Mucosa of rectum (tissue), 2 donors: ENCODE measurements around the gene BMPR2.
"Not testable (repeated sequence)": the region's sequence is repeated elsewhere in the genome, so short reads cannot be mapped to it uniquely, and the experiment has no call there.

Source experiments
- H3K27ac ChIP-seq, 2 donors: one replicate each; pipeline ENCODE4 v1.7.0; 2013; ENCODE audit warnings: inconsistent platforms in 2 of 2, low read depth in 2 of 2, low read length in 2 of 2
- H3K27me3 ChIP-seq, 2 donors: one replicate each; pipeline ENCODE4 v1.7.0; 2013; ENCODE audit warnings: low read length in 2 of 2; ENCODE audit not compliant: control insufficient read depth in 2 of 2, insufficient read depth in 2 of 2
- H3K36me3 ChIP-seq, 2 donors: one replicate each; pipeline ENCODE4 v1.7.0; 2013; ENCODE audit warnings: low read length in 2 of 2; ENCODE audit not compliant: control insufficient read depth in 2 of 2, insufficient read depth in 2 of 2
- H3K4me1 ChIP-seq, 2 donors: one replicate each; pipeline ENCODE4 v1.7.0; 2013; ENCODE audit warnings: low read length in 2 of 2, mild to moderate bottlenecking in 1 of 2; ENCODE audit not compliant: control insufficient read depth in 2 of 2, insufficient read depth in 2 of 2
- H3K4me3 ChIP-seq, 2 donors: one replicate each; pipeline ENCODE4 v1.7.0; 2013; ENCODE audit warnings: low read length in 2 of 2
- H3K9ac ChIP-seq, 2 donors: one replicate each; pipeline ENCODE4 v1.7.0; 2013; ENCODE audit warnings: low read length in 2 of 2, low read depth in 1 of 2, mild to moderate bottlenecking in 1 of 2
- H3K9me3 ChIP-seq, 2 donors: one replicate each; pipeline ENCODE4 v1.7.0; 2013; ENCODE audit warnings: low read length in 2 of 2; ENCODE audit not compliant: control insufficient read depth in 2 of 2
- donor health status: healthy.
- donor health status: Normal muscosa, but diverticular disease.

The BMPR2 gene

DNA sequence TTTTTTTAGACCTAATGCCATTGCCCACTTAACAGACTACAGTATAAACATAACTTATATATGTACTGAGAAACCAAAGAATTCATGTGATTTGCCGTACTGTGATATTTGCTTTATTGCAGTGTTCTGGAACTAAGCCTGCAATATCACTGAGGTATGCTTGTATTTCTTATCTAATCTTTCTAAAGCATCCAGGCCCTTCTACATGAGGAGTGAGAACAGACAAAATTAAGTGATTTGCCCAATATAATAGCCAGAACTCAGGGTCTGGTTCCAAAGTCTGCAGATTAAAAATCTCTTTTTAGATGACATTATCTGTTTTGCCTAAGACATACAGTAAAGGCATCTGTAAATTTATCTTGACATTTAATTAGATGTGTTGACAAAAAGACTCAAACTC lies 41.9 kb downstream of the BMPR2 start:
- Histone ChIP-seq H3K27ac (no peak overlapping the region), H3K9me3 (no peaks in the 10 kb centered on the region), H3K27me3 (no peaks in the 10 kb centered on the region), H3K4me3 (no peak overlapping the region), H3K4me1 (no peaks in the 10 kb centered on the region), H3K9ac (no peak overlapping the region), H3K36me3 (no peaks in the 10 kb centered on the region)

DNA sequence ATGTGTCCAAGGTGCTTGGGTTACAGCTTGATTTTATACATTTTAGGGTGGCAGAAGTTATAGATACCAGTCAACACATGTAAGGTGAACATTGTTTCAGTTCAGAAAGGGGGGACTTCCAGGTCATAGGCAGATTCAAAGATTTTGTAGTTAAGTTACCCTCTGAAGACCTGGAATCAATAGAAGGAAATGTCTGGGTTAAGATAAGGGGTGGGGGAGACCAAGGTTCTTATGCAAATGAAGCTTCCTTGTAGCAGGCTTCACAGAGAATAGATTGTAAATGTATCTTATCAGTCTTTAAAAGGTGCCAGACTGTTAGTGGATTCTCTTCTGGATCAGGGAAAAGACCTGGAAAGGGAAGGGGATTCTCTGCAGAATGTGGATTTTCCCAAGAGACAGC lies 42.4 kb downstream of the BMPR2 start:
- Histone ChIP-seq H3K4me1 (no peaks in the 10 kb centered on the region), H3K27ac (no peak overlapping the region), H3K36me3 (no peaks in the 10 kb centered on the region), H3K9ac (no peak overlapping the region), H3K9me3 (no peaks in the 10 kb centered on the region), H3K27me3 (no peaks in the 10 kb centered on the region), H3K4me3 (no peak overlapping the region)

DNA sequence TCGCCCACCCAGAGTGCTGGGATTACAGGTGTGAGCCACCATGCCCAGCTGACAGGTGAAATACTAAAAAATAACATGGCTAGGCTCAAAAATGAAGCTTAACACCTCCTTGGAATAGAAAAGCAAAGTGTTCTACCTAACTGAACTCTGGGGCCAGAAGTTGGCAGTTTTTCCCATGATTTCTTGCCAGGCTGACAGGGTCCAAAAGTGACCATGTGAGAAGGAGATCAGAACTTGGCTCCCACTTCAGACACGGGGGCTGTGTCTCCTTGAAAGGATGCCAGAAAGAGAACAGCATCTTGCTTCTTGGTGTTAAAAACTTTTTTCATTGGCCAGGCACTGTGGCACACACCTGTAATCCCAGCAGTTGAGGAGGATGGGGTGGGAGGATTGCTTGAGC lies 47.0 kb downstream of the BMPR2 start:
- Histone ChIP-seq H3K36me3 (no peaks in the 10 kb centered on the region), H3K27ac (no peak overlapping the region), H3K9ac (no peak overlapping the region)

DNA sequence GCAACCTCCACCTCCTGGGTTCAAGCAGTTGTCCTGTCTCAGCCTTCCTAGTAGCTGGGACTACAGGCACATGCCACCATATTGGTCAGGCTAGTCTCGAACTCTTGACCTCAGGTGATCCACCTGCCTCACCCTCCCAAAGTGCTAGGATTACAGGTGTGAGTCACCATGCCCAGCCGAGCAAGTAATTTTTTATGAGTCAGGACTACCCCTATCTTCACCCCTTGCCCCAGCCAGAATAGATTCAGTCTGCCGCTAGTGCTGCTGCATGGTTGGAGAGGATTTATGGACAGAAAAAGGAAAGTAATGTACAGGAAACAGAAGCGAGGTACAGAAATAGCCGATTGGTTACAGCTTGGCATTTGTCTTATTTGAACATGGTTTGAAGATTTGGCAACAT lies 48.9 kb downstream of the BMPR2 start:
- Histone ChIP-seq H3K27ac (no peak overlapping the region), H3K9me3 (no peaks in the 10 kb centered on the region), H3K4me1 (no peaks in the 10 kb centered on the region), H3K36me3 (no peaks in the 10 kb centered on the region), H3K27me3 (no peaks in the 10 kb centered on the region), H3K4me3 (no peak overlapping the region), H3K9ac (no peak overlapping the region)

More for the DNA sequence above, 47.0 kb downstream of the BMPR2 start:
- Histone ChIP-seq H3K4me1 (no peaks in the 10 kb centered on the region), H3K9me3 (no peaks in the 10 kb centered on the region), H3K27me3 (no peaks in the 10 kb centered on the region), H3K4me3 (no peak overlapping the region)

DNA sequence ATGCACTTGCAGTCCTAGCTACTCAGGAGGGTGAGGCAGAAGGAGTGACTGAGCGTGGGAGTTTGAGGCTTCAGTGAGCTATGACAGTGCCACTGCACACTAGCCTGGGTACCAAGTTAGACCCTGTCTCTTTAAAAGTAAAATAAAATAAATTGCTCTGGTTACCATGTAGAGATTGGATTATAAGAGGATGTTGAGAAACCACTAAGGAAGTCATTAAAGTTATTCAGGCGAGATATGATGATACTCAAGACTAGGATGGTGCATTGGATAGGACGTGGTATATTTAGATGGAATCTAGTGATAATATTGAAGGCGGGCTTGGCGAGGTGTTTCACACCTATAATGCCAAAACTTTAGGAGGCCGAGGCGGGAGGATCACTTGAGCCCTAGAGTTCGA lies 50.6 kb downstream of the BMPR2 start:
- Histone ChIP-seq H3K4me3 (no peak overlapping the region), H3K9me3 (no peaks in the 10 kb centered on the region), H3K27ac (no peak overlapping the region), H3K4me1 (no peaks in the 10 kb centered on the region), H3K9ac (no peak overlapping the region), H3K27me3 (no peaks in the 10 kb centered on the region), H3K36me3 (no peaks in the 10 kb centered on the region)

DNA sequence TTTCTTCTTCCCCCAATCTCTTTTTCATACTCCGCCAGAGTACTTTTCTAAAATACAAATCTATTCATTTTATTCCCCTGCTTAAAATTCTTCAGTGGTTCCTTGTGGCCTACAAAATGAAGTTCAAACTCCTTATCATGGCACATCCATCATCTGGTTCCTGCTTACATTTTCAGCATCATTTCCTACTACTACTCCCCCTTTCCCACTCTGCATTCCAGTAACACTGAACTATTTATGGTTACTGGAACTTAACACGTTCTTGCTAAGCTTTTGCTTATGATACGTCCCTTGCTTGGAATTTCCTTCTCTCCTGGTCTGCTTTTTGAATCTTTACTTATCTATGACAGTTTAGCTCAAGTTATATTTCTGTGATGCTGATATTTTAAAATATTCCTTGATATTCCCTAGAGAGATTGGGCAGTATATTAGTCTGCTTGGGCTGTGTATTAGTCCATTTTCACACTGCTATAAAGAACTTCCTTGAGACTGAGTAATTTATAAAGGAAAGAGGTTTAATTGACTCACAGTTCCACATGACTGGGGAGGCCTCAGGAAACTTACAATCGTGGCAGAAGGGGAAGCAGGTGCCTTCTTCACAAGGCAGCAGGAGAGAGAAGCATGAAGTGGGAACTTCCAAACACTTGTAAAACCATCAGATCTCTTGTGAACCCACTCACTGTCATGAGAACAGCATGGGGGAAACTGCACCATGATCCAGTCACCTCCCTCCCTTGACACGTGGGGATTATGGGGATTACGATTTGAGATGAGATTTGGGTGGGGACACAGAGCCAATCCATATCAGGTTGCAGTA lies 53.2 kb downstream of the BMPR2 start:
- no peaks in the 10 kb centered on the region for H3K9me3 ChIP-seq
- no peaks in the 10 kb centered on the region for H3K36me3 ChIP-seq
- peak overlapping the region in 1 of 2 donors; percentile 16 for H3K27ac ChIP-seq
- no peak overlapping the region for H3K9ac ChIP-seq
- H3K4me3 ChIP-seq = no peak overlapping the region
- H3K27me3 ChIP-seq = no peaks in the 10 kb centered on the region
- H3K4me1 ChIP-seq = no peaks in the 10 kb centered on the region

DNA sequence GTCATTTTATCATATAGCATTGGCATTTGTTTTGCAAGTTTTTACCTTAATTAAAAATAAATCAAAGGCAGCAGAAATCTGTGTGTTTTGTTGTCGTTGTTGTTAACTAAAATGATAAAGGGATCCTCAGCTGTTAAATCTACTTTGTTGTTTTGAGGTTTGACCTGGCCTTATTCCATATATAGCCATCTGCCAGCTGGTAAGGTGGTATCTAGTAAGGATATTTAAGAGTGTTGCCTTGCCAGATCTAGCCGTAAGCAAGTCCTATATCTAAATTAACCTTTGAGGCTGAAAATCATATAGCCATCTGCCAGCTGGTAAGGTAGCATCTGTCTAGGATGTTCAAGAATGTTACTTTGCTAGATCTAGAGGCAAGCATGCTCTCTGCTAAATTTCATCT lies 56.6 kb downstream of the BMPR2 start:
- Histone ChIP-seq H3K4me3 (no peak overlapping the region), H3K36me3 (no peaks in the 10 kb centered on the region), H3K9ac (no peak overlapping the region), H3K27ac (no peak overlapping the region), H3K9me3 (no peaks in the 10 kb centered on the region), H3K27me3 (no peaks in the 10 kb centered on the region), H3K4me1 (no peaks in the 10 kb centered on the region)

DNA sequence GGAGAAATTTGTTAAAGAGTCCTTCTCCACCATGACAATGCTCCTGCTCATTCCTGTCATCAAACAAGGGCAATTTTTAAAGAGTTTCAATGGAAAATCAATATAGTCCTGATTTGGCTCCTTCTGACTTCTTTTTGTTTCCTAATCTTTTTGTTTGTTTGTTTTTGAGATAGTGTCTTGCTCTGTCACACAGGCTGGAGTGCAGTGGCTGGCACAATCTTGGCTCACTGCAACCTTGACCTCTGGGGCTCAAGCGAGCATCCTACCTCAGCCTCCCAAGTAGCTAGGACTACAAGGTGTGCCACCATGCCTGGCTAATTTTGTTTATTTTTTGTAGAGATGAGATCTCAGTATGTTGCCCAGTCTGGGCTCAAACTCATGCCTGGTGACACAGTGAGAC lies 58.3 kb downstream of the BMPR2 start:
- no peak overlapping the region for H3K4me3 ChIP-seq

DNA sequence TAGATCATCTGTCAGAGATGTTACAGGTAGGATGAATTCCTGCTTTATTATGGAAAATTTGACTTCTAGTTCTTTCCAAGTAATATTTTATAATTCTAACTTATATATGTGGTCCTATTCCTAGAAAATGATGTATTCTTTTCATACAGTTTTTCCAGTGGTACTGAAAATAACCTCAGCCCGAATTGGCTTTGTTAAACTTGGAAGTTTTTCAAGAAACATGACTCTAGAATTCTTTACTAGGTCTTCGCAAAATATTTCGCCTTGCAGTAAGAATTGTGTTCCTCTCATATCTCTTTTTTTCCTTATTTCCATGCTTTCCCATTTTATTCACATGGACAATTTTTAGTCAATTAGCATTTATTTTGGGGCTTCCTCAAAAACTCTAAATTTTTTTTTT lies 60.5 kb downstream of the BMPR2 start:
- H3K27me3 ChIP-seq = no peaks in the 10 kb centered on the region
- H3K36me3 ChIP-seq = no peaks in the 10 kb centered on the region
- no peak overlapping the region for H3K27ac ChIP-seq
- no peaks in the 10 kb centered on the region for H3K4me1 ChIP-seq
- no peak overlapping the region for H3K9ac ChIP-seq
- no peak overlapping the region for H3K4me3 ChIP-seq
- H3K9me3 ChIP-seq = no peaks in the 10 kb centered on the region

More for the DNA sequence above, 58.3 kb downstream of the BMPR2 start:
- Histone ChIP-seq H3K9me3 (no peaks in the 10 kb centered on the region), H3K4me1 (no peaks in the 10 kb centered on the region), H3K36me3 (no peaks in the 10 kb centered on the region), H3K27me3 (no peaks in the 10 kb centered on the region), H3K9ac (no peak overlapping the region), H3K27ac (no peak overlapping the region)

DNA sequence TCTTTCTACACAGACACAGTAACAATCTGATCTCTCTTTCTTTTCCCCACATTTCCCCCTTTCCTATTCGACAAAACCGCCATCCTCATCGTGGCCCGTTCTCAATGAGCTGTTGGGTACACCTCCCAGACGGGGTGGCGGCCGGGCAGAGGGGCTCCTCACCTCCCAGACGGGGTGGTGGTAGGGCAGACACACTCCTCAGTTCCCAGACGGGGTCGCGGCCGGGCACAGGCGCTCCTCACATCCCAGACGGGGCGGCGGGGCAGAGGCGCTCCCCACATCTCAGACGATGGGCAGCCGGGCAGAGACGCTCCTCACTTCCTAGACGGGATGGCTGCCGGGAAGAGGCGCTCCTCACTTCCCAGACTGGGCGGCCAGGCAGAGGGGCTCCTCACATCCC lies 64.0 kb downstream of the BMPR2 start:
- not testable (repeated sequence) for H3K27me3 ChIP-seq, H3K27ac ChIP-seq, H3K9me3 ChIP-seq, H3K9ac ChIP-seq, H3K4me1 ChIP-seq, H3K36me3 ChIP-seq, H3K4me3 ChIP-seq
